ENCODE data around the gene PDP2. TPM values are rescaled to one million over a fixed set of nuclear protein-coding genes. Genes with fewer than 3 reads are reported as not detected.
A peak's percentile ranks its signal among the peaks of the same experiment; 100 is the strongest.
"Not testable (repeated sequence)": the region's sequence is repeated elsewhere in the genome, so short reads cannot be mapped to it uniquely, and the experiment has no call there.

PDP2 gene
- total RNA-seq, 1 donor from 2014 or later = 9.4 TPM

GRCh38 chr16:66919569-66920298 lies 39.4 kb downstream of the PDP2 start:
- no peak for DNase-seq (ENCODE audit: low read depth, low spot score)

GRCh38 chr16:66920299-66920590 lies 39.9 kb downstream of the PDP2 start:
- no peak for DNase-seq (ENCODE audit: low read depth, low spot score)

GRCh38 chr16:66920924-66921680 lies 40.8 kb downstream of the PDP2 start:
- no peak for DNase-seq (ENCODE audit: low read depth, low spot score)

GRCh38 chr16:66921729-66922450 lies 41.6 kb downstream of the PDP2 start:
- DNase-seq (ENCODE audit: low read depth, low spot score) = no peak

GRCh38 chr16:66923247-66923731 lies 43.0 kb downstream of the PDP2 start:
- DNase-seq (ENCODE audit: low read depth, low spot score) = no peak

GRCh38 chr16:66923866-66924265 lies 43.6 kb downstream of the PDP2 start:
- no peak for DNase-seq (ENCODE audit: low read depth, low spot score)

GRCh38 chr16:66924527-66925321 lies 44.4 kb downstream of the PDP2 start:
- no peak for DNase-seq (ENCODE audit: low read depth, low spot score)

GRCh38 chr16:66925322-66925840 lies 45.1 kb downstream of the PDP2 start, which contains the start of gene RRAD:
Gene RRAD (minus strand): TSS chr16:66925535. CDS start chr16:66925179, 356 bp downstream.
- DNase-seq (ENCODE audit: low read depth, low spot score) = no peak

GRCh38 chr16:66926171-66926947 lies 46.0 kb downstream of the PDP2 start:
- no peak for DNase-seq (ENCODE audit: low read depth, low spot score)

- no peak for DNase-seq (ENCODE audit: low read depth, low spot score)
These were observed 46.7 kb downstream of the PDP2 start for GRCh38 chr16:66926961-66927436.

GRCh38 chr16:66927918-66928649 lies 47.8 kb downstream of the PDP2 start:
- no peak for DNase-seq (ENCODE audit: low read depth, low spot score)

- no peak for DNase-seq (ENCODE audit: low read depth, low spot score)
These were observed 48.5 kb downstream of the PDP2 start for GRCh38 chr16:66928702-66929388.

GRCh38 chr16:66930189-66930588 lies 49.9 kb downstream of the PDP2 start:
- DNase-seq (ENCODE audit: low read depth, low spot score) = no peak

GRCh38 chr16:66931665-66932064 lies 51.4 kb downstream of the PDP2 start:
- no peak for DNase-seq (ENCODE audit: low read depth, low spot score)

- DNase-seq (ENCODE audit: low read depth, low spot score) = no peak
These were observed 51.8 kb downstream of the PDP2 start for GRCh38 chr16:66932076-66932475.

- no peak for DNase-seq (ENCODE audit: low read depth, low spot score)
These were observed 53.4 kb downstream of the PDP2 start for GRCh38 chr16:66933776-66934137.

- DNase-seq (ENCODE audit: low read depth, low spot score) = peak; percentile 52
These were observed 54.0 kb downstream of the PDP2 start, which contains the start of gene CIAO2B for GRCh38 chr16:66934138-66934838. Gene CIAO2B (minus strand): TSS chr16:66934402. CDS start chr16:66934364, 38 bp downstream.

GRCh38 chr16:66934839-66935313 lies 54.6 kb downstream of the PDP2 start:
- DNase-seq (ENCODE audit: low read depth, low spot score) = not testable (repeated sequence)

Measured in pulmonary artery endothelial cell (primary cell).